Fibroblast of lung (primary cell): Measurements from ENCODE around the gene BIRC3. TPM values are rescaled to one million over a fixed set of nuclear protein-coding genes. Genes with fewer than 3 reads are reported as not detected.

Experiments used
- DNase-seq, 2 donors: peaks; one replicate each; pipeline versions ENCODE4 v3.0.0 to v3.0.0-alpha.2; 2010; ENCODE audit warnings: low read depth in 2 of 2
- H2AFZ ChIP-seq: 2 replicates; pipeline ENCODE4 v1.5.1; 2012; ENCODE audit warnings: low read length, control low read depth, inconsistent platforms
- H3K27ac ChIP-seq: 2 replicates; pipeline ENCODE4 v1.5.1; 2011; ENCODE audit warnings: low read length, control low read depth; ENCODE audit not compliant: insufficient read depth
- H3K27me3 ChIP-seq: 2 replicates; pipeline ENCODE4 v1.5.1; 2011; ENCODE audit warnings: mild to moderate bottlenecking, low read length; ENCODE audit not compliant: control insufficient read depth, insufficient read depth
- H3K36me3 ChIP-seq: 2 replicates; pipeline ENCODE4 v1.5.1; 2011; ENCODE audit warnings: low read length; ENCODE audit not compliant: control insufficient read depth, insufficient read depth
- H3K4me1 ChIP-seq: 2 replicates; pipeline ENCODE4 v1.5.1; 2011; ENCODE audit warnings: low read length; ENCODE audit not compliant: control insufficient read depth, insufficient read depth; ENCODE audit errors: extremely low read depth
- H3K4me2 ChIP-seq: 2 replicates; pipeline ENCODE4 v1.5.1; 2011; ENCODE audit warnings: low read length, control low read depth; ENCODE audit not compliant: insufficient read depth; ENCODE audit errors: extremely low read depth
- H3K4me3 ChIP-seq, 4 experiments: fragments of 200-600 bp in 1 of 4; sonication (generic) in 1 of 4; replicated peaks in 1 of 4; 2 replicates each; pipeline ENCODE4 v1.5.1; 2011 to 2016; ENCODE audit warnings: low read length in 4 of 4, low read depth in 3 of 4, mild to moderate bottlenecking in 3 of 4, control low read depth in 2 of 4, inconsistent platforms in 1 of 4, mixed read lengths in 1 of 4; ENCODE audit not compliant: insufficient read depth in 1 of 4; ENCODE audit errors: control extremely low read depth in 1 of 4
- H3K79me2 ChIP-seq: 2 replicates; pipeline ENCODE4 v1.5.1; 2012; ENCODE audit warnings: mild to moderate bottlenecking, low read length, inconsistent platforms; ENCODE audit not compliant: control insufficient read depth, insufficient read depth
- H3K9ac ChIP-seq: 2 replicates; pipeline ENCODE4 v1.5.1; 2011; ENCODE audit warnings: mild to moderate bottlenecking, low read length, control low read depth; ENCODE audit not compliant: insufficient read depth
- H3K9me3 ChIP-seq: 2 replicates; pipeline ENCODE4 v1.5.1; 2012; ENCODE audit warnings: low read depth, low read length; ENCODE audit not compliant: control insufficient read depth, insufficient read depth
- H4K20me1 ChIP-seq: 2 replicates; pipeline ENCODE4 v1.5.1; 2011; ENCODE audit warnings: low read length; ENCODE audit not compliant: control insufficient read depth, insufficient read depth; ENCODE audit errors: extremely low read depth
- EZH2 ChIP-seq: IDR thresholded peaks from 2 replicates; pipeline ENCODE4 v1.5.1; 2012; ENCODE audit warnings: low read length, control low read depth, mild to moderate bottlenecking; ENCODE audit errors: missing control alignments
- polyA plus RNA-seq, 2 donors: library from polyadenylated mRNA; depleted of rRNA in 1 of 2; stranded (reverse) in 1 of 2; unstranded in 1 of 2; fragments of >200 nt; gene quantifications; 2 replicates each; pipeline ENCODE4 v1.2.1, GENCODE V29; 2011 to 2012; ENCODE audit warnings: missing spikeins in 1 of 2
- total RNA-seq: library from RNA; depleted of rRNA; stranded (reverse); fragments of >200 nt; gene quantifications from 2 replicates; pipeline ENCODE4 v1.2.1, GENCODE V29; 2014
- TF ChIP-seq, protein P1 (sequence below), 2 donors: IDR thresholded peaks in 1 of 2; conservative IDR thresholded peaks in 1 of 2; 1 replicate in 1 of 2; 2 replicates in 1 of 2; pipeline ENCODE4 v1.5.1; 2011 to 2012; ENCODE audit warnings: low read length in 2 of 2, control low read depth in 1 of 2, inconsistent platforms in 1 of 2, low read depth in 1 of 2, mild to moderate bottlenecking in 1 of 2

Gene BIRC3
- total and polyA plus RNA-seq, 2 donors (not counting 1 experiment from before 2014, with no cell fraction given): 0.58 to 3.3 TPM

- no peak for DNase-seq
- peaks cover 4% of the 10 kb centered on the region for H3K79me2 ChIP-seq
- H3K9ac ChIP-seq: no peak overlapping the region
- H3K27me3 ChIP-seq: no peaks in the 10 kb centered on the region
- H3K4me1 ChIP-seq: no peaks in the 10 kb centered on the region
- H3K36me3 ChIP-seq: peaks cover 6% of the 10 kb centered on the region
- TF ChIP-seq, protein P1, sequence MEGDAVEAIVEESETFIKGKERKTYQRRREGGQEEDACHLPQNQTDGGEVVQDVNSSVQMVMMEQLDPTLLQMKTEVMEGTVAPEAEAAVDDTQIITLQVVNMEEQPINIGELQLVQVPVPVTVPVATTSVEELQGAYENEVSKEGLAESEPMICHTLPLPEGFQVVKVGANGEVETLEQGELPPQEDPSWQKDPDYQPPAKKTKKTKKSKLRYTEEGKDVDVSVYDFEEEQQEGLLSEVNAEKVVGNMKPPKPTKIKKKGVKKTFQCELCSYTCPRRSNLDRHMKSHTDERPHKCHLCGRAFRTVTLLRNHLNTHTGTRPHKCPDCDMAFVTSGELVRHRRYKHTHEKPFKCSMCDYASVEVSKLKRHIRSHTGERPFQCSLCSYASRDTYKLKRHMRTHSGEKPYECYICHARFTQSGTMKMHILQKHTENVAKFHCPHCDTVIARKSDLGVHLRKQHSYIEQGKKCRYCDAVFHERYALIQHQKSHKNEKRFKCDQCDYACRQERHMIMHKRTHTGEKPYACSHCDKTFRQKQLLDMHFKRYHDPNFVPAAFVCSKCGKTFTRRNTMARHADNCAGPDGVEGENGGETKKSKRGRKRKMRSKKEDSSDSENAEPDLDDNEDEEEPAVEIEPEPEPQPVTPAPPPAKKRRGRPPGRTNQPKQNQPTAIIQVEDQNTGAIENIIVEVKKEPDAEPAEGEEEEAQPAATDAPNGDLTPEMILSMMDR (conservative IDR thresholded peaks at IDR 0.05 in 1 of 2, IDR thresholded peaks at IDR 0.05 in 1 of 2; ENCODE audit: low read depth in 1 of 2, low read length in 2 of 2): no peak
- TF ChIP-seq EZH2: no peak
- no peaks in the 10 kb centered on the region for H4K20me1 ChIP-seq
- H3K9me3 ChIP-seq: no peaks in the 10 kb centered on the region
- H3K4me2 ChIP-seq: no peak overlapping the region
- no peak overlapping the region for H2AFZ ChIP-seq
- no peak overlapping the region for H3K4me3 ChIP-seq
- H3K27ac ChIP-seq: no peak overlapping the region
Measured at GRCh38 chr11:102386136-102386734, 69.0 kb downstream of the BIRC3 start.

DNA sequence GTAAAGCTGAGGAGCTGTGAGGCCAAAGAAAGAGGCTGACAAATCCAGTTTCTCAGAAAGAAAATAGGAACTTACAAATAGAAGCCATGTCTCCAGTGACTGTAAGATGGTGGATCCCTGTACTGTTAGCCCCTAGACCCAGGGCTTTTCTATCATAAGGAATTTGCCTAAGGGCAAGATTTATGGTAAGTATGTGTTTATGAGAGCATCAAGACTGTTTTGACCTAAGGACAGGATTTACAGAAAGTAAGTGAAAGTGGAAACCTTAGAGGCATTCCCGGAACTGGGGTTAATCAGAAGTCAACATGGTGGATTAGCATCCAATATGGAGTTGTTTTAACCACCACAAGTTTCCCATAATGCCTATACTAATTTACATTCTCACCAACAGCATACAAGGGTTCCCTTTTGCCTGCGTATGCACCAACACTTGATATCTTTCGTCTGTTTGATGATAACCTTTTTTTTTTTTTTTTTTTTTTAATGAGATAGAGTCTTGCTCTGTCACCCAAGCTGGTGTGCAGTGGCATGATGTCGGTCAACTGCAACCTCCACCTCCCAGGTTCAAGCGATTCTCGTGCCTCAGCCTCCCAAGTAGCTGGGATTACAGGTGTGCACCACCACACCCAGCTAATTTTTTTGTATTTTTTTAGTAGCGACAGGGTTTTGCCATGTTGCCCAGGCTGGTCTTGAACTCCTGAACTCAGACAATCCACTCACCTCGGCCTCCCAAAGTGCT, 69.9 kb downstream of the BIRC3 start:
- Histone ChIP-seq H2AFZ (no peak overlapping the region), H3K36me3 (peaks cover 11% of the 10 kb centered on the region), H3K9ac (no peak overlapping the region), H3K4me2 (no peak overlapping the region), H3K79me2 (peaks cover 11% of the 10 kb centered on the region), H4K20me1 (no peaks in the 10 kb centered on the region), H3K27ac (no peak overlapping the region), H3K9me3 (no peaks in the 10 kb centered on the region), H3K4me3 (no peak overlapping the region), H3K27me3 (no peaks in the 10 kb centered on the region), H3K4me1 (no peaks in the 10 kb centered on the region)
- TF ChIP-seq, protein P1 (conservative IDR thresholded peaks at IDR 0.05 in 1 of 2, IDR thresholded peaks at IDR 0.05 in 1 of 2; ENCODE audit: low read depth in 1 of 2, low read length in 2 of 2): no peak
- TF ChIP-seq EZH2: no peak
- DNase-seq: no peak

Other genes starting within 250 kb of the BIRC3 start
- gene YAP1, start 207.0 kb upstream of the BIRC3 start, total RNA-seq: 157 and 169 TPM in 2 replicates
- 108 and 116 TPM in 2 replicates for gene YAP1, start 207.0 kb upstream of the BIRC3 start, polyA plus RNA-seq
- gene BIRC2, start 29.7 kb downstream of the BIRC3 start, total RNA-seq: 59.6 and 69.3 TPM in 2 replicates
- gene BIRC2, start 29.7 kb downstream of the BIRC3 start, polyA plus RNA-seq: 38.4 and 45.4 TPM in 2 replicates
- gene TMEM123, start 135.3 kb downstream of the BIRC3 start, total RNA-seq: 124 and 127 TPM in 2 replicates
- gene TMEM123, start 135.3 kb downstream of the BIRC3 start, polyA plus RNA-seq: 207 and 355 TPM in 2 replicates
- gene MMP7, start 213.3 kb downstream of the BIRC3 start, total RNA-seq: 0.17 TPM in 1 of 2 replicates, not detected in the other
- gene MMP7, start 213.3 kb downstream of the BIRC3 start, polyA plus RNA-seq: not detected in 2 replicates